SU-DHL-6 (cell line): ENCODE measurements around the gene HTR1E.

Source experiments
- H2AFZ ChIP-seq: fragments of 200-600 bp; sonication (generic); 2 replicates; pipeline ENCODE4 v1.6.1; 2014; ENCODE audit warnings: low read depth, mild to moderate bottlenecking, moderate library complexity, mixed read lengths, antibody characterized with exemption, low read length; ENCODE audit not compliant: severe bottlenecking
- H3F3A ChIP-seq: fragments of 200-600 bp; shearing (Covaris generic); 2 replicates; pipeline ENCODE4 v1.6.0; 2016; ENCODE audit warnings: antibody characterized with exemption, mild to moderate bottlenecking; ENCODE audit not compliant: insufficient read depth
- H3K27ac ChIP-seq: fragments of 200-600 bp; sonication (generic); 2 replicates; pipeline ENCODE4 v1.5.1; 2016; ENCODE audit warnings: low read depth, mild to moderate bottlenecking, low read length, moderate library complexity, mixed read lengths
- H3K27me3 ChIP-seq: fragments of 200-600 bp; sonication (generic), shearing (Covaris generic); 2 replicates; pipeline ENCODE4 v1.6.0; 2014; ENCODE audit warnings: mild to moderate bottlenecking, low read length
- H3K36me3 ChIP-seq: fragments of 200-600 bp; sonication (generic); 2 replicates; pipeline ENCODE4 v1.6.1; 2014; ENCODE audit warnings: mild to moderate bottlenecking, low read length, mixed read lengths
- H3K4me2 ChIP-seq: fragments of 300-600, 200-600 bp; shearing (Covaris generic), sonication (generic); 2 replicates; pipeline ENCODE4 v1.6.0; 2014; ENCODE audit warnings: low read length, low read depth, mild to moderate bottlenecking; ENCODE audit not compliant: poor library complexity, severe bottlenecking
- H3K4me3 ChIP-seq: fragments of 200-600 bp; sonication (generic); 2 replicates; pipeline ENCODE4 v1.5.1; 2014; ENCODE audit warnings: antibody characterized with exemption, low read length, mild to moderate bottlenecking, mixed read lengths; ENCODE audit not compliant: insufficient read depth, poor library complexity, severe bottlenecking
- H3K79me2 ChIP-seq: fragments of 200-600 bp; sonication (generic); 2 replicates; pipeline ENCODE4 v1.6.1; 2014; ENCODE audit warnings: mild to moderate bottlenecking, low read length, moderate library complexity; ENCODE audit not compliant: insufficient read depth
- H3K9ac ChIP-seq: fragments of 200-600 bp; sonication (generic); 2 replicates; pipeline ENCODE4 v1.7.0; 2014; ENCODE audit warnings: mild to moderate bottlenecking, low read length
- H3K9me2 ChIP-seq: fragments of 200-600 bp; sonication (generic); replicated peaks from 2 replicates; pipeline ENCODE4 v1.6.1; 2014; ENCODE audit warnings: low read length; ENCODE audit not compliant: insufficient read depth
- H3K9me3 ChIP-seq: fragments of 200-600 bp; sonication (generic); 2 replicates; pipeline ENCODE4 v1.6.1; 2014; ENCODE audit warnings: low read length, mixed read lengths; ENCODE audit not compliant: insufficient read depth
- H4K20me1 ChIP-seq: fragments of 200-600 bp; sonication (generic); 2 replicates; pipeline ENCODE4 v1.6.1; 2014; ENCODE audit warnings: low read depth, mild to moderate bottlenecking, antibody characterized with exemption, low read length, moderate library complexity, mixed read lengths
- CTCF ChIP-seq: fragments of 200-600 bp; sonication (generic); IDR thresholded peaks from one replicate; pipeline ENCODE4 v1.5.1; 2017; ENCODE audit warnings: antibody characterized with exemption, mild to moderate bottlenecking, low read length, moderate library complexity; ENCODE audit not compliant: insufficient read depth, poor library complexity, severe bottlenecking
- EZH2phosphoT487 ChIP-seq: fragments of 200-600 bp; sonication (generic), shearing (Covaris generic); conservative IDR thresholded peaks from 2 replicates; pipeline ENCODE4 v1.6.1; 2018; ENCODE audit warnings: mild to moderate bottlenecking, antibody characterized with exemption, low read length, moderate library complexity, mixed read lengths

HTR1E gene

GRCh38 chr6:86952991-86953390 is 15.7 kb downstream of the HTR1E start:
- no peak overlapping the region for H3K27ac ChIP-seq
- H3K4me3 ChIP-seq: no peak overlapping the region
- no peak overlapping the region for H3K9ac ChIP-seq
- TF ChIP-seq CTCF (no peak), EZH2phosphoT487 (no peak)
- H3K4me2 ChIP-seq: no peak overlapping the region
- H3K79me2 ChIP-seq: no peaks in the 10 kb centered on the region
- no peaks in the 10 kb centered on the region for H3F3A ChIP-seq
- H4K20me1 ChIP-seq: no peaks in the 10 kb centered on the region
- no peaks in the 10 kb centered on the region for H3K9me3 ChIP-seq
- no peaks in the 10 kb centered on the region for H3K9me2 ChIP-seq
- H3K36me3 ChIP-seq: no peaks in the 10 kb centered on the region
- H2AFZ ChIP-seq: no peak overlapping the region
- H3K27me3 ChIP-seq: no peaks in the 10 kb centered on the region

GRCh38 chr6:86959656-86960055 is 22.3 kb downstream of the HTR1E start:
- no peak overlapping the region for H3K4me3 ChIP-seq
- TF ChIP-seq EZH2phosphoT487: no peak
- H3K9me2 ChIP-seq: no peaks in the 10 kb centered on the region
- H3K79me2 ChIP-seq: no peaks in the 10 kb centered on the region
- no peaks in the 10 kb centered on the region for H3K27me3 ChIP-seq
- H3K36me3 ChIP-seq: no peaks in the 10 kb centered on the region
- no peak overlapping the region for H3K9ac ChIP-seq
- H2AFZ ChIP-seq: no peak overlapping the region
- H3K4me2 ChIP-seq: no peak overlapping the region
- no peaks in the 10 kb centered on the region for H3K9me3 ChIP-seq
- H3K27ac ChIP-seq: no peak overlapping the region
- no peaks in the 10 kb centered on the region for H3F3A ChIP-seq
- no peaks in the 10 kb centered on the region for H4K20me1 ChIP-seq

- no peak for TF ChIP-seq EZH2phosphoT487
- no peak for TF ChIP-seq CTCF
- no peak overlapping the region for H2AFZ ChIP-seq
Measured at GRCh38 chr6:86961455-86962200, 24.3 kb downstream of the HTR1E start.

GRCh38 chr6:86963352-86963751 is 26.0 kb downstream of the HTR1E start:
- TF ChIP-seq EZH2phosphoT487 (no peak), CTCF (no peak)
- H3F3A ChIP-seq: no peaks in the 10 kb centered on the region
- no peak overlapping the region for H3K4me3 ChIP-seq
- H3K4me2 ChIP-seq: no peak overlapping the region
- H3K9me3 ChIP-seq: no peaks in the 10 kb centered on the region
- H3K27me3 ChIP-seq: no peaks in the 10 kb centered on the region
- H3K9me2 ChIP-seq: no peaks in the 10 kb centered on the region
- no peak overlapping the region for H3K27ac ChIP-seq
- no peaks in the 10 kb centered on the region for H3K79me2 ChIP-seq
- H2AFZ ChIP-seq: no peak overlapping the region
- no peaks in the 10 kb centered on the region for H4K20me1 ChIP-seq
- H3K9ac ChIP-seq: no peak overlapping the region
- H3K36me3 ChIP-seq: no peaks in the 10 kb centered on the region

More at GRCh38 chr6:86961455-86962200, 24.3 kb downstream of the HTR1E start:
- H3K4me3 ChIP-seq: no peak overlapping the region
- no peak overlapping the region for H3K4me2 ChIP-seq
- H3K27ac ChIP-seq: no peak overlapping the region
- H3K36me3 ChIP-seq: no peaks in the 10 kb centered on the region
- H3K9me3 ChIP-seq: no peaks in the 10 kb centered on the region
- no peaks in the 10 kb centered on the region for H3K9me2 ChIP-seq
- no peaks in the 10 kb centered on the region for H3K79me2 ChIP-seq
- H4K20me1 ChIP-seq: no peaks in the 10 kb centered on the region
- H3K9ac ChIP-seq: no peak overlapping the region
- no peaks in the 10 kb centered on the region for H3K27me3 ChIP-seq
- H3F3A ChIP-seq: no peaks in the 10 kb centered on the region
